NCI-H82 (cell line): Measurements from ENCODE around the gene DISC1.
"Not testable (repeated sequence)": the region's sequence is repeated elsewhere in the genome, so short reads cannot be mapped to it uniquely, and the experiment has no call there.

ENCODE experiments used
- DNase-seq: peaks from one replicate; lab custom pipeline; 2025; lab: John Stamatoyannopoulos, UW

DISC1 gene

GRCh38 chr1:231774719-231775335 is 148.2 kb downstream of the DISC1 start:
- DNase-seq = no peak

DNA sequence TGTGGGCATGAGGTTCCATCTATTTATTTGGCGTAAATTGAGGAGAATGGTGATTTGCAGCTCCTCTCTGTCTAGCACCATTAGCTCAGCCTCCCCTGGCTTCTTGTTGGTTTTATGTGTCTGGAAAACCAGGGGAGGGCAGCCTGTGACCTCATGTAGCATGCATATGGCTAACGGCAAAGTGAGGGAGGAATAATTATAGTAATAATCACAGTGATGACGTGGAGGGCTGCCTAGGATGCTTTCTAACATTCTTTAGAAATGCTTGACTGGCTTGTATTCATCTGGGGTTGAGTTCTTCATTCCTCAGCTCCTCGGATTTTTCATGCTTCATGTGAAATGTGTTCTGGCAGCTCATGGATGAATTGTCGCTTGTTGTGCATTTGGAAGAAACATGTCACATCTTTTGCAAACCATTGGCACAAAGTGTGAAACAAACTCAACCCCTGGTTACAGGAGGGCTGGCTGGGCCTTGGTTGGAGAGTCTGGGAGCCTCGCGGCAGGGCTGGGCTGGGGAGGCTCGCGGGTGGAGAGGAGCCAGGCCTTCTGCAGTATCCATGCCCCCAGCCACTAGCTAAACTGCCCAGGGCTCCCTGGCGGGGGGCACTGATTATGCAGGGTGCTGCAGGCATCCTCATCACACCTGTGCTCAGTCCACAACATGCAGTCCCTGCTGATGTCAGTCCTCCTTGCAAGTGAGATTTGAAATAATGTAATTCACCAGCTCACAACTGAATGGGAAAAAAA is 149.6 kb downstream of the DISC1 start:
- DNase-seq = no peak

DNA sequence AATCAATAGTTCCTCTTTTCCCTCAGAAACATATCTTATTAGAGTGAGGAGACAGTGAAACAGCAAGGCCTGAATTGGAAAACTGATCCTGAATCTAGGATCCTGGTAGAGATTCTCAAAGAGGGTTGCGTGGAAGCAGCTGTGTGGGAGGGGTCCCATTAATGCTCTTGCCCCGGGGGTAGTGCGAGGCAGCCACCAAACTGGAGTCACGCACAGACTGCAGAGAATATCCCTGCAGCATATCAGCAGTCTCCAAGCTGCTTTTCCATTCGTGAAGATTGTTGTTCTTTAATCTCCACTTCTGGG is 150.1 kb downstream of the DISC1 start:
- no peak for DNase-seq

DNA sequence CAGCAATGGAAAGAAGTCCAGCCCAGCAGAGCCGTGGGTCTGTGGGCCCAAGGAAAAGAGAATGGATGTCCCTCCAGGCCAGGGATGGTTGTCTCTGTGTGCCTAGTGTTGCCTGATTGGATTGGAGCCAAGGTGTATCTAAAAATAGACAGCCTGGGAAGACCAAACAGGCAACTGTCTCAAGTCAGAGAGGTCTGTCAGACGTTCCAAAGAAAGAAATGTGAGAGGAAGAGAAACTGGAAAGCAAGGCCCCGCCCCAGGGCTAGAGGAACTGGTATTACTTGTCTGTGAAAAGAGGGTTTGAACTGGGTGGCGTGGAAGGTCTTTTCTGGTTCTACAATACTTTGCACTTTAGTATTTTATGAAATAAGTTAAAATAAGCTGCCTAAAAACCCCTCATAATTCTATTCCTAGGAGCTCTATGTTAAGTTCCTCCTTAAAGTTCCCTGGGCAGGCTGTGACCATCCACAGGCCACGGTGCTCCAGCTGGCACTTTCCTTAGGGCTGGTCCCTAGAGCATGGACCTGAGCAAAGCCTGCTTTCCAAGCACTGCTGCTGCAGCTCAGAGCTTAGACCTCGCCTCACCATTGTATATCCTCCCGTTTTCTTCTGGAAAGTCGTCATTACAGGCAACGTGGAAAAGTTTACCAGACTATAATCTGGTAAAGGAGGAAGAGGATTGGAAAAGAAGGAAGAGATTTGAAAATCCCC is 151.6 kb downstream of the DISC1 start:
- DNase-seq = peak; percentile 18

- DNase-seq = peak; percentile 41
Observed at GRCh38 chr1:231779081-231779480, 152.5 kb downstream of the DISC1 start.

- DNase-seq = no peak
Observed at GRCh38 chr1:231781892-231782291, 155.3 kb downstream of the DISC1 start.

DNA sequence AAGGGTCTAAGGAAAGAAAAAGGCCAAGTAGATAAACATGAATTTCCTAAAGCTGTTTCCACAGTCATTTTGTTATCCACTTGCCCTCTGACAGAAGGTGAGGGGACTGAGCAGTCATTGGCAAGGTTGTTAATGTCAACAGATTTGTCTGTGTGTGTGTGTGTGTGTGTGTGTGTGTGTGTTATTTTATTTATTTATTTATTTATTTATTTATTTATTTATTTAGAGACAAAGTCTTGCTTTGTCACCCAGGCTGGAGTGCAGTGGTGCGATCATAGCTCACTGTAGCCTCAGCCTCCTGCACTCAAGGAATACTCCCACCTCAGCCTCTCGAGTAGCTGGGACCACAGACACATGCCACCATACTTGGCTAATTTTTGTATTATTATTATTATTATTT is 158.5 kb downstream of the DISC1 start:
- DNase-seq = not testable (repeated sequence)

GRCh38 chr1:231786126-231786525 is 159.5 kb downstream of the DISC1 start:
- DNase-seq = no peak

GRCh38 chr1:231792634-231793033 is 166.0 kb downstream of the DISC1 start:
- DNase-seq = no peak

- no peak for DNase-seq
Observed at GRCh38 chr1:231793893-231794292, 167.3 kb downstream of the DISC1 start.

DNA sequence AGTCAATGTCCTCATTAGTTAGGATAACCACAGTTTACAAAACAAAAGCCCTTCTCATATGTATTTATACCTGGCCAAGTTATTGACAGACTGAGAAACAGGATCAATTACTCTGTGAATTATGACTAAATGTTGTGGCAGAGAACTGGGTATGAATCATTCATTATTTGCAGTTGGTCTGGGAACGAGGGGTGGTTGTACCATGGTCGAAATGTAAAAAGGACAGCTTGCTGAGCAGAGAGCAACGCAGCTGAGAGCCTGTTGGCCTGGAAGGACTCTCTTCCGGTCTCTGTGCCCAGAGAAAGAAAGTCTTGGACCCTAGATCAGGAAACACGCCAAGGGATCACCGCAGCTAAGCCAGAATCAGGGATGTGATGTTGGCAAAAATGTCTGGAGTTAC is 169.6 kb downstream of the DISC1 start:
- DNase-seq = no peak

DNA sequence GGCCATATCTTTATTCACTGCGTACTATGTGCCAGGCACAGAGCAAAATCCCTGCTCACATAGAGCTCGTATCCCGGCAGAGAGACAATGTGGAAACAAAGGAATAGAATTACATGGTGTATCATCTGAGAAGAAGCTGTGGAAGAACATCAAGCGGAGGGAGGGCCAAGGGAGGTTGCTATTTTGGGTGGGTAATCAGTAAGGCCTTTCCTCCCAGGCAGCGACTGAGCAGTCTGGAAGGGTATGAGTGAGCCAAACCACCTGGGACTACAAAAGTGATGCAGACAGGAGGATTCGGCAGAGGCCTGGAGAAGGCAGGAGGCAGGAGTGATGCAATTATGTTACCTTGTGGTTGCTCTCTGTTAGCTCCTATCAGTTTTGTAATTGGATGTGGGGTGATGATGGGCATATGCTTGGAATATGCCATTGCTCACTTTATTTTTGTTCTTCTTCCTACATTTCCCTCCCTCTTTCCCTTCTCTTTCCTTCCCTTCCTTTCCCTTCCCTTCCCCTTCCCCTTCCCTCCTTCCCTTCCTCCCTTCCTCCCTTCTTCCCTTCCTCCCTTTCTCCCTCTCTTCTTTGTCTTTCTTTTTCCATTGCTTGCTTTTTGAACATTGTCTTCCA is 172.9 kb downstream of the DISC1 start:
- no peak for DNase-seq

DNA sequence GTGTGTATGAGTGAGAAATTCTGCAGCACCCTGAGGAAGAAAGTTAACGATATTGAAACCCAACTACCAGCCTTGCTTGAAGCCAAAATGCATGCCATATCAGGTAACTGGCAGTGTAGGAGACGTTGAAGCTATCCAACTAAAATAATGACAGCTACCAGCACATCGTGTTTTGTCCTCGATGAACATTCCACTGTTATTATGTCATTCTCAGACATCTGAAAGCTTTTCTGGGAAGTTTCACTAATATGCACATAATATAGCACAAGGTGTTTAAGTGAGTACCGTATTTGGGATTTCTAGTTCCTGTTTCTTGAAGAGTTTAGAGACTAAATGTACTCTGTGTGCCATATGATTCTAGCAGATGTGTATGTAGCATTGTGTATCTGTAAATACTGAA is 173.5 kb downstream of the DISC1 start:
- DNase-seq = no peak

GRCh38 chr1:231801042-231801585 is 174.5 kb downstream of the DISC1 start:
- DNase-seq = no peak

DNA sequence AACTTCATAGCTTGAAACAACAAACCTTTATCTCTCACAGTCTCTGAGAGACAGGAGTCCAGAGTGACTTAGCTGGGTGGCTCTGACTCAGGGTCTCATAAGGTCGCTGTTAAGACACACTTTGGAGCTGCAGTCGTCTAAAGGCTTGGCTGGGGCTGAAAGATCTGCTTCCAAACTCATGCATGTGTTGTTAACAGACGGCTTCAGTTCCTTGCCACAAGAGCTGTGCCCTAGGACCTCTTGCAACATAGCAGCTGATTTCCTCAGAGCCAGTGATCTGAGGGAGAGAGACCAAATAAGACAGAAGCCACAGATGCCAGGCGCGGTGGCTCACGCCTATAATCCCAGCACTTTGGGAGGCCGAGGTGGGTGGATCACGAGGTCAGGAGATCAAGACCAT is 176.8 kb downstream of the DISC1 start:
- DNase-seq = no peak

- DNase-seq = peak; percentile 84
Observed at GRCh38 chr1:231806623-231807495, 180.3 kb downstream of the DISC1 start.

DNA sequence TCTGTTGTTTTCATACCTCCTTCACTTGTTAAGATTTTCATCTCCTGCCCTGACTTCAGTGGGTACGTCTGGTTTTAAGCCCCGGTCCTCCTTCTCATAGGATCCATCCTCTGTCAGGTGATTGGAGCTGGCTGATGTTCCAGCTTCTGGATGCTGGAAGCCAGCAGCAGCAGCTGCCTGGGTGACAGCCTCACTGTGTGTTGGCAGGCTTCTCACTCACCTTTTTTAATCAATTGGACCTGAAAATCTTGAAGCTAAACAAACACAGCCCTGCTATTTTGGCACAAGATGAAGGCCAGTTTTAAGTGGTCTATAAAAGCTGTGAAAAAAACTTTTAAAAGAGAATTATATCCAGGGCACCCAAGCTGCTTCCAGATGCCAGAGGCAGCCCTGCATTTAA is 181.0 kb downstream of the DISC1 start:
- DNase-seq = no peak

DNA sequence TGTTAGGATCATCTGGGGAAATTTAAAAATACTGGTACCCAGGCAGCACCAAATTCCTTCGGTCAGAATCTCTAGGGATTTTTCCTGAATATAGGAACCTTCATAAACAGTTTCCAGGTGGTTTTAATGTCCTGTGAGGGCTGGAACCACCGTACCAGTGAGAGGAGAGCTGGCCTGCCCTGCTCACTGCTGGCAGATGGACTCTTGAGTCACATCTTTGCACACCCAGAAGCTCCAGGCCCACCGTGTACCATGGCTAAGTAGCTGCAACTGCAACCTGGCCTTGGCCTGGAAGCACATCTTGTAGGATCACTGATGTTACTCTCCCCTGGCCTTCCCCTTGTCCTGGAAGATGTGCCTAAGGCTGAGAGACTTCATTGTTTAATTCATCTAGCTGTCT is 181.5 kb downstream of the DISC1 start:
- no peak for DNase-seq

DNA sequence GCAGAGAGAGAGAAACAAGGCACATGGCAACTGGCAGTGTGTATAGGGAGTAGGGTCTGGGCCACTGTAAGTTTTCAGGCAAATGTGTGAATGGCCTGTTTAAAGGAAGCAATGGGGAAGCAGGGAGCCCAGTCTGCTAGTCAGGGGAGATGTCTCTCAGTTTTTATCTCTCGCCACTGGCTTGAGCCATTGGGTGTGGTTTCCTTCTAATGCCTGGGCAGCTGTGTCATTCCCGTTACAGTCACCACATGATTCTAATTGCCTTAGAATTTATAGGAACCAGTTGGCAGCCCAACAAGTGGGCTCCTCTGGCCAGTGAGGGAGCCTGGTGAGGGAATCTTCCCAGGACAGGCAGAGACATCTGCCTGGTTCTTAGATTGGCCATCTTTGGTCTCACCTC is 182.4 kb downstream of the DISC1 start:
- peak; percentile 30 for DNase-seq

GRCh38 chr1:231810415-231810814 is 183.8 kb downstream of the DISC1 start:
- no peak for DNase-seq

DNA sequence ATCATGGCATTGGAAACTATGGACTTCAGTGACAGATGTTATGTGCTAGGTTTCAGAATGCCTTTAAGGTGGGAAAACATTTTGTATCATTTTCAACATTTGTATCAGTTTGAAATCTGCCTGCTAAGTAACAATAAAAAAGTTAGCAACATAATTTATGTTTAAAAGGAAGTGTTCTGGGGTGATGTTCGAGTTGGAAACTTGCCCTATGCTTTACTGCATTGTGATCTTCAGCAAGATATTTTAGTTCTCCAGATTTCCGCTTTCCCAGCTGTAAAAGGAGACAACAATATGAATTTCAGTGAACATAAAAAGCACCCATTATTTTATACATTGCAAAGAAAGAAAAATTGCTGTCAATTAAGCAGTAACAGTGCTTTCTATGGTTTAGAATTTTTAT is 187.4 kb downstream of the DISC1 start:
- no peak for DNase-seq

- no peak for DNase-seq
Observed at GRCh38 chr1:231814521-231814920, 187.9 kb downstream of the DISC1 start.
